K562 (cell line): Measurements from ENCODE around the gene GNAI3. TPM values are rescaled to one million over a fixed set of nuclear protein-coding genes. Genes with fewer than 3 reads are reported as not detected.
A peak's percentile ranks its signal among the peaks of the same experiment; 100 is the strongest.

Source experiments
- BRD4 ChIP-seq: fragments of 200-600 bp; sonication (generic); IDR thresholded peaks from 2 replicates; pipeline ENCODE4 v1.6.1; 2017; ENCODE audit warnings: inconsistent platforms
- CEBPG ChIP-seq, 3 experiments: fragments of 200-800 bp in 1 of 3; sonication (Bioruptor generic) in 1 of 3; sonication (generic) in 1 of 3; formaldehyde crosslinking in 1 of 3; IDR thresholded peaks in 2 of 3; conservative IDR thresholded peaks in 1 of 3; 2 replicates each; pipeline versions ENCODE4 v1.6.1 to v1.8.0; 2016 to 2022; ENCODE audit warnings: missing compliant biosample characterization in 2 of 3, missing genetic modification characterization in 2 of 3, mild to moderate bottlenecking in 1 of 3, missing genetic modification reagents in 1 of 3
- HMG20A ChIP-seq: fragments of 450-650 bp; formaldehyde crosslinking; conservative IDR thresholded peaks from 2 replicates; pipeline ENCODE4 v1.4.0; 2020; ENCODE audit warnings: mild to moderate bottlenecking, mixed read lengths
- MCM2 ChIP-seq: fragments of 450-650 bp; IDR thresholded peaks from 2 replicates; pipeline ENCODE4 v1.6.1; 2017; ENCODE audit warnings: low read depth, mild to moderate bottlenecking
- MCM5 ChIP-seq: fragments of 450-650 bp; IDR thresholded peaks from 2 replicates; pipeline ENCODE4 v1.6.1; 2016; ENCODE audit warnings: low read depth
- NR3C1 ChIP-seq: sonication (generic); formaldehyde crosslinking; IDR thresholded peaks from 2 replicates; pipeline ENCODE4 v1.8.1; 2022; ENCODE audit warnings: missing genetic modification reagents
- PTBP1 ChIP-seq: fragments of 200-400 bp; formaldehyde crosslinking; IDR thresholded peaks from 2 replicates; pipeline ENCODE4 v1.6.1; 2017; ENCODE audit warnings: low read depth, low read length
- RCOR1 ChIP-seq, 2 experiments: IDR thresholded peaks; 2 replicates each; pipeline ENCODE4 v1.6.1; 2012; ENCODE audit warnings: low read depth in 2 of 2, low read length in 2 of 2, borderline replicate concordance in 1 of 2, improper control_type of control experiment in 1 of 2
- RHOXF2B ChIP-seq: fragments of 250-450 bp; sonication (Bioruptor Pico); conservative IDR thresholded peaks from 2 replicates; pipeline ENCODE4 v1.5.1; 2021
- TAL1 ChIP-seq: fragments of 450-650 bp; IDR thresholded peaks from 2 replicates; pipeline ENCODE4 v1.6.1; 2016; ENCODE audit warnings: mild to moderate bottlenecking
- XRCC5 ChIP-seq: fragments of 200-400 bp; formaldehyde crosslinking; IDR thresholded peaks from 2 replicates; pipeline ENCODE4 v1.6.1; 2017; ENCODE audit warnings: low read depth, mild to moderate bottlenecking, low read length
- ZNF140 ChIP-seq: fragments of 250-450 bp; sonication (Bioruptor Pico); IDR thresholded peaks from 2 replicates; pipeline ENCODE4 v1.8.0; 2021; ENCODE audit warnings: moderate library complexity, mild to moderate bottlenecking, inconsistent platforms
- ZNF239 ChIP-seq: fragments of 250-450 bp; sonication (Bioruptor Pico); IDR thresholded peaks from 2 replicates; pipeline ENCODE4 v1.4.0; 2020; ENCODE audit warnings: mild to moderate bottlenecking
- ZNF354B ChIP-seq: fragments of 250-450 bp; sonication (Bioruptor Pico); IDR thresholded peaks from 2 replicates; pipeline ENCODE4 v1.4.0; 2020
- ZNF507 ChIP-seq: conservative IDR thresholded peaks from 2 replicates; pipeline ENCODE4 v1.6.1; 2017; ENCODE audit warnings: missing genetic modification characterization, missing compliant biosample characterization
- ZNF699 ChIP-seq: fragments of 250-450 bp; sonication (Bioruptor Pico); IDR thresholded peaks from 2 replicates; pipeline ENCODE4 v1.8.0; 2021; ENCODE audit warnings: mild to moderate bottlenecking, moderate library complexity; ENCODE audit not compliant: insufficient replicate concordance
- polyA plus RNA-seq, 8 experiments: library from polyadenylated mRNA; depleted of rRNA in 4 of 8; stranded (reverse) in 5 of 8; unstranded in 3 of 8; fragments of >200 nt; fragmentation: Nextera tagmentation in 2 of 8; fragmentation: Illumina TruSeq in 1 of 8; extraction: Ambion mirVana in 2 of 8; extraction: Trizol in 1 of 8; gene quantifications; 2 replicates each; pipeline versions ENCODE4 v1.2.1 to v1.2.3, GENCODE V29; 2011 to 2014; ENCODE audit warnings: inconsistent platforms in 1 of 8, missing spikeins in 1 of 8
- total RNA-seq, 7 experiments: library from RNA; depleted of rRNA in 6 of 7; stranded (reverse); fragments of >200 nt in 6 of 7; fragmentation: Illumina TruSeq in 2 of 7; extraction: Trizol in 2 of 7; gene quantifications; 2 replicates each; pipeline versions ENCODE4 v1.2.1 to v1.2.3, GENCODE V29; 2011 to 2021; ENCODE audit warnings: low replicate concordance in 1 of 7
- TF ChIP-seq, protein P1 (sequence below), 2 experiments: fragments of 450-650 bp; IDR thresholded peaks; 2 replicates each; pipeline ENCODE4 v1.6.1; 2018; ENCODE audit warnings: mild to moderate bottlenecking in 2 of 2, low read depth in 1 of 2; ENCODE audit not compliant: partially characterized antibody in 2 of 2
- TF ChIP-seq, protein P2 (sequence below): sonication (generic); formaldehyde crosslinking; IDR thresholded peaks from 2 replicates; pipeline ENCODE4 v1.8.0; 2022; ENCODE audit warnings: missing genetic modification reagents, mild to moderate bottlenecking, borderline replicate concordance
- TF ChIP-seq, protein P3 (sequence below), 2 experiments: fragments of 450-650 bp in 1 of 2; IDR thresholded peaks; 2 replicates each; pipeline ENCODE4 v1.6.1; 2011 to 2017; ENCODE audit warnings: low read depth in 2 of 2, antibody characterized with exemption in 1 of 2, borderline replicate concordance in 1 of 2, low read length in 1 of 2, mild to moderate bottlenecking in 1 of 2, mixed read lengths in 1 of 2; ENCODE audit not compliant: control insufficient read depth in 1 of 2

GNAI3 gene
- total and polyA plus RNA-seq, 9 of the 15 experiments (the other 6 are each of a cell fraction or from before 2014, with no cell fraction given): 6.3 to 13.2 (median 8.9) TPM

DNA sequence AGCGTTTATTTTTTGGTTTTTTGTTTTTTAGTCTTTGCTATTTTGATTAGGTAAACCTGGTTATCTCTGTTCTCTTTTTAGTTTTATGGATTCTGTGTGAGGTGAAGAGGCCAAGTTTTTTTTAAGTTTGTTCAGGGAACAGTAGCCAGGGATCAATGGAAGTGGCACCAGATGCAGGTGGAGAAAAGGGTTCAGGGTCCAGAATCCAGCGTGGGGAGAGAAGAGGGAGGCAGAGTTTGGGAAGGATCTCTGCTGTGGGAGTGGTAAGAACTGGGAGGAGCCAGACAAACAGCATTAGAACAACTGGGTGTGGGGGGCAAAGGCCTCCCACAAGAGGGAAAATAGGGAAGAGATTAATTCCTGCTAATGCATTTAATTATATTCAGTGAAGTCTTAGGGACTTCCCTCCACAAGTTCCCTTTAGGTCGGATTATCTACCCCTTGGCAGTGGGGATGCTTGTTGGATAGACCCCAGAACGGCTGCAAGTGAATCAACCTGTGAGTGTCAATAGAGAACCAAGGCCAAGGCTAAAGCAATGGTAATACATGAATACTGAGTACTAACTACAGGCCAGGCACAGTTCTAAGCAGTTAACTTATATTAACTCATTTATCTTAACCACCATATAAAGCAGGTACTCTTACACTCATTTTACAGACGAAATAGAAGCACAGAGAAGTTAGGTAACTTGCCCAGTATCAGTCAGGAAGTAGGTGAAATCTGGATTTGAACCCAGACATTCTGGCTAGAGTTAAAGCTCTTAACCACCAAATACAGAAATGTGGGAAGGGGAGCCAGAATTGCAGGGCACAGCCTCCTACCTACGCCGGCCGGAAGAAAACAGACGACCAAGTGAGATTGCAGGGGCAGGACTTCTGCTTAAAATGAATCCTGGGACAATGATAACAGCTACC, 70.5 kb downstream of the GNAI3 start (continued):
- 0 out of 4 replicates have a peak, but pooled peaks of 1 of the 2 experiments have one; percentile 0 for TF ChIP-seq RCOR1 (IDR thresholded peaks at IDR 0.05; ENCODE audit: borderline replicate concordance in 1 of 2, low read depth in 2 of 2, low read length in 2 of 2)
- no peak for TF ChIP-seq ZNF239 (CRISPR knock-in tag)
- TF ChIP-seq, protein P1, sequence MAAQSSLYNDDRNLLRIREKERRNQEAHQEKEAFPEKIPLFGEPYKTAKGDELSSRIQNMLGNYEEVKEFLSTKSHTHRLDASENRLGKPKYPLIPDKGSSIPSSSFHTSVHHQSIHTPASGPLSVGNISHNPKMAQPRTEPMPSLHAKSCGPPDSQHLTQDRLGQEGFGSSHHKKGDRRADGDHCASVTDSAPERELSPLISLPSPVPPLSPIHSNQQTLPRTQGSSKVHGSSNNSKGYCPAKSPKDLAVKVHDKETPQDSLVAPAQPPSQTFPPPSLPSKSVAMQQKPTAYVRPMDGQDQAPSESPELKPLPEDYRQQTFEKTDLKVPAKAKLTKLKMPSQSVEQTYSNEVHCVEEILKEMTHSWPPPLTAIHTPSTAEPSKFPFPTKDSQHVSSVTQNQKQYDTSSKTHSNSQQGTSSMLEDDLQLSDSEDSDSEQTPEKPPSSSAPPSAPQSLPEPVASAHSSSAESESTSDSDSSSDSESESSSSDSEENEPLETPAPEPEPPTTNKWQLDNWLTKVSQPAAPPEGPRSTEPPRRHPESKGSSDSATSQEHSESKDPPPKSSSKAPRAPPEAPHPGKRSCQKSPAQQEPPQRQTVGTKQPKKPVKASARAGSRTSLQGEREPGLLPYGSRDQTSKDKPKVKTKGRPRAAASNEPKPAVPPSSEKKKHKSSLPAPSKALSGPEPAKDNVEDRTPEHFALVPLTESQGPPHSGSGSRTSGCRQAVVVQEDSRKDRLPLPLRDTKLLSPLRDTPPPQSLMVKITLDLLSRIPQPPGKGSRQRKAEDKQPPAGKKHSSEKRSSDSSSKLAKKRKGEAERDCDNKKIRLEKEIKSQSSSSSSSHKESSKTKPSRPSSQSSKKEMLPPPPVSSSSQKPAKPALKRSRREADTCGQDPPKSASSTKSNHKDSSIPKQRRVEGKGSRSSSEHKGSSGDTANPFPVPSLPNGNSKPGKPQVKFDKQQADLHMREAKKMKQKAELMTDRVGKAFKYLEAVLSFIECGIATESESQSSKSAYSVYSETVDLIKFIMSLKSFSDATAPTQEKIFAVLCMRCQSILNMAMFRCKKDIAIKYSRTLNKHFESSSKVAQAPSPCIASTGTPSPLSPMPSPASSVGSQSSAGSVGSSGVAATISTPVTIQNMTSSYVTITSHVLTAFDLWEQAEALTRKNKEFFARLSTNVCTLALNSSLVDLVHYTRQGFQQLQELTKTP (IDR thresholded peaks at IDR 0.05; ENCODE audit: low read depth in 1 of 2, partially characterized antibody in 2 of 2): peak in 1 of 2 experiments; percentile 27
- TF ChIP-seq, protein P2, sequence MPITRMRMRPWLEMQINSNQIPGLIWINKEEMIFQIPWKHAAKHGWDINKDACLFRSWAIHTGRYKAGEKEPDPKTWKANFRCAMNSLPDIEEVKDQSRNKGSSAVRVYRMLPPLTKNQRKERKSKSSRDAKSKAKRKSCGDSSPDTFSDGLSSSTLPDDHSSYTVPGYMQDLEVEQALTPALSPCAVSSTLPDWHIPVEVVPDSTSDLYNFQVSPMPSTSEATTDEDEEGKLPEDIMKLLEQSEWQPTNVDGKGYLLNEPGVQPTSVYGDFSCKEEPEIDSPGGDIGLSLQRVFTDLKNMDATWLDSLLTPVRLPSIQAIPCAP (CRISPR knock-in tag): 0 out of 2 replicates have a peak, but pooled peaks have one; percentile 23
- TF ChIP-seq ZNF354B (CRISPR knock-in tag): no peak
- no peak for TF ChIP-seq NR3C1 (CRISPR knock-in tag)
- no peak for TF ChIP-seq HMG20A (CRISPR knock-in tag)
- peak; percentile 75 for TF ChIP-seq BRD4
- TF ChIP-seq CEBPG (CRISPR knock-in tag; IDR thresholded peaks at IDR 0.05): no peak
- TF ChIP-seq CEBPG (tag; conservative IDR thresholded peaks at IDR 0.05 in 1 of 2, IDR thresholded peaks at IDR 0.05 in 1 of 2): no peak
- TF ChIP-seq MCM5: no peak
- 0 out of 2 replicates have a peak, but pooled peaks have one; percentile 5 for TF ChIP-seq RHOXF2B
- no peak for TF ChIP-seq ZNF140 (CRISPR knock-in tag)
- no peak for TF ChIP-seq ZNF699
- TF ChIP-seq ZNF507: no peak
- TF ChIP-seq, protein P3, sequence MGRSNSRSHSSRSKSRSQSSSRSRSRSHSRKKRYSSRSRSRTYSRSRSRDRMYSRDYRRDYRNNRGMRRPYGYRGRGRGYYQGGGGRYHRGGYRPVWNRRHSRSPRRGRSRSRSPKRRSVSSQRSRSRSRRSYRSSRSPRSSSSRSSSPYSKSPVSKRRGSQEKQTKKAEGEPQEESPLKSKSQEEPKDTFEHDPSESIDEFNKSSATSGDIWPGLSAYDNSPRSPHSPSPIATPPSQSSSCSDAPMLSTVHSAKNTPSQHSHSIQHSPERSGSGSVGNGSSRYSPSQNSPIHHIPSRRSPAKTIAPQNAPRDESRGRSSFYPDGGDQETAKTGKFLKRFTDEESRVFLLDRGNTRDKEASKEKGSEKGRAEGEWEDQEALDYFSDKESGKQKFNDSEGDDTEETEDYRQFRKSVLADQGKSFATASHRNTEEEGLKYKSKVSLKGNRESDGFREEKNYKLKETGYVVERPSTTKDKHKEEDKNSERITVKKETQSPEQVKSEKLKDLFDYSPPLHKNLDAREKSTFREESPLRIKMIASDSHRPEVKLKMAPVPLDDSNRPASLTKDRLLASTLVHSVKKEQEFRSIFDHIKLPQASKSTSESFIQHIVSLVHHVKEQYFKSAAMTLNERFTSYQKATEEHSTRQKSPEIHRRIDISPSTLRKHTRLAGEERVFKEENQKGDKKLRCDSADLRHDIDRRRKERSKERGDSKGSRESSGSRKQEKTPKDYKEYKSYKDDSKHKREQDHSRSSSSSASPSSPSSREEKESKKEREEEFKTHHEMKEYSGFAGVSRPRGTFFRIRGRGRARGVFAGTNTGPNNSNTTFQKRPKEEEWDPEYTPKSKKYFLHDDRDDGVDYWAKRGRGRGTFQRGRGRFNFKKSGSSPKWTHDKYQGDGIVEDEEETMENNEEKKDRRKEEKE (IDR thresholded peaks at IDR 0.05; ENCODE audit: borderline replicate concordance in 1 of 2, control insufficient read depth in 1 of 2, low read depth in 2 of 2, low read length in 1 of 2): no peak
- TF ChIP-seq PTBP1: no peak
- no peak for TF ChIP-seq XRCC5
- TF ChIP-seq TAL1: 0 out of 2 replicates have a peak, but pooled peaks have one; percentile 7
- TF ChIP-seq MCM2: no peak
